ENCODE results near the gene SMG1. TPM values are rescaled to one million over a fixed set of nuclear protein-coding genes. Genes with fewer than 3 reads are reported as not detected.
A peak's percentile ranks its signal among the peaks of the same experiment; 100 is the strongest.
"Not testable (repeated sequence)": the region's sequence is repeated elsewhere in the genome, so short reads cannot be mapped to it uniquely, and the experiment has no call there.

The SMG1 gene
- total and polyA plus RNA-seq, 10 of the 15 experiments (the other 5 are each of a cell fraction or from before 2014, with no cell fraction given) = 3.9 to 66.7 (median 37.0) TPM

DNA sequence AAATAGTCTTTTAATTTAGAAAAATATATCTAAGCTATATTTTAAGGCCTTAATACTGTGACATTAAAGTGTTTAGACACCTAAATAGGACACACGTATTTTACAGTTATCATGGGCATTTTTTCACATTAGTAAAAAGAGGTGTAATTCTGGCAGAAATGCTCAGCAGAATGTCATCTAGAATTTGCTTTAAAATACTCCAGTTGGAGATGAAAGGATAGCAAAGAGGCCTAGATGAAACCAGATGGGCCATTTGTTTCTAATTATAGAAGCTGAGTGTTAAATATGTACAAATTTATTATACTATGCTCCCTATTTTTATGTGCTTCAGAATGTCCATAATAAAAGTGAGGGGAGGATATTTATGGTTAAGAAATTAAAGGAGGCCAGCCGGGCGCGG lies 48.5 kb downstream of the SMG1 start:
- H3K4me1 ChIP-seq (ENCODE audit: control insufficient read depth, insufficient read depth, low read length); H3K36me3 ChIP-seq (ENCODE audit: control insufficient read depth in 2 of 2, insufficient read depth in 2 of 2, low read length in 1 of 2); FAIRE-seq; H3K9me3 ChIP-seq (replicated peaks; ENCODE audit: control insufficient read depth, insufficient read depth, low read length); H2AFZ ChIP-seq (ENCODE audit: control insufficient read depth, low read depth, low read length); intact Hi-C loops (cut with micrococcal nuclease; ENCODE audit: unreplicated experiment); H3K4me2 ChIP-seq (ENCODE audit: control insufficient read depth, insufficient read depth); DNase-seq (ENCODE audit: low read depth, low spot score); BruUV-seq (replicated peaks); RAD21 ChIA-PET (ENCODE audit: unreplicated experiment); in situ Hi-C loops (cut with MboI); CTCF ChIA-PET; SMC1A ChIA-PET (ENCODE audit: uncharacterized antibody, unreplicated experiment); H3K4me3 ChIP-seq; H3K9ac ChIP-seq (ENCODE audit: control insufficient read depth, insufficient read depth, low read length); ATAC-seq; POLR2A ChIA-PET; H4K20me1 ChIP-seq (ENCODE audit: control insufficient read depth, insufficient read depth); H3K79me2 ChIP-seq (ENCODE audit: control insufficient read depth, insufficient read depth, low read length); H3K27me3 ChIP-seq (replicated peaks in 1 of 2; ENCODE audit: control insufficient read depth in 2 of 2, insufficient read depth in 2 of 2, low read length in 1 of 2); H3K27ac ChIP-seq (ENCODE audit: control insufficient read depth, insufficient read depth): not testable (repeated sequence)
- WGBS (ENCODE audit: insufficient coverage, insufficient replicate concordance, low lambda C conversion rate, missing lambda C conversion rate) = over 99% methylated on average over 4 of the region's 4 CpGs

GRCh38 chr16:18877259-18877658 lies 48.9 kb downstream of the SMG1 start:
- H3K79me2 ChIP-seq (ENCODE audit: control insufficient read depth, insufficient read depth, low read length); H3K36me3 ChIP-seq (ENCODE audit: control insufficient read depth in 2 of 2, insufficient read depth in 2 of 2, low read length in 1 of 2); DNase-seq (ENCODE audit: low read depth, low spot score); H3K4me3 ChIP-seq; H3K27ac ChIP-seq (ENCODE audit: control insufficient read depth, insufficient read depth); SMC1A ChIA-PET (ENCODE audit: uncharacterized antibody, unreplicated experiment); in situ Hi-C loops (cut with MboI); H3K4me1 ChIP-seq (ENCODE audit: control insufficient read depth, insufficient read depth, low read length); CTCF ChIA-PET; POLR2A ChIA-PET; RAD21 ChIA-PET (ENCODE audit: unreplicated experiment); H2AFZ ChIP-seq (ENCODE audit: control insufficient read depth, low read depth, low read length); H3K4me2 ChIP-seq (ENCODE audit: control insufficient read depth, insufficient read depth); H4K20me1 ChIP-seq (ENCODE audit: control insufficient read depth, insufficient read depth); ATAC-seq; intact Hi-C loops (cut with micrococcal nuclease; ENCODE audit: unreplicated experiment); BruUV-seq (replicated peaks); FAIRE-seq; H3K27me3 ChIP-seq (replicated peaks in 1 of 2; ENCODE audit: control insufficient read depth in 2 of 2, insufficient read depth in 2 of 2, low read length in 1 of 2); H3K9ac ChIP-seq (ENCODE audit: control insufficient read depth, insufficient read depth, low read length); H3K9me3 ChIP-seq (replicated peaks; ENCODE audit: control insufficient read depth, insufficient read depth, low read length): not testable (repeated sequence)
- TF ChIP-seq MTA2 (IDR thresholded peaks at IDR 0.05; ENCODE audit: low read depth) = peak; percentile 44; the same call in 1 of the 2 replicates
- peak; percentile 39 to 55; a peak in 3 of 4 replicates for TF ChIP-seq IKZF2 (IDR thresholded peaks at IDR 0.05)
- TF ChIP-seq SPI1 (IDR thresholded peaks at IDR 0.05; ENCODE audit: borderline replicate concordance, insufficient read depth, low read depth, low read length) = peak; percentile 70; the same call in 1 of the 2 replicates
- TF ChIP-seq, protein P1, sequence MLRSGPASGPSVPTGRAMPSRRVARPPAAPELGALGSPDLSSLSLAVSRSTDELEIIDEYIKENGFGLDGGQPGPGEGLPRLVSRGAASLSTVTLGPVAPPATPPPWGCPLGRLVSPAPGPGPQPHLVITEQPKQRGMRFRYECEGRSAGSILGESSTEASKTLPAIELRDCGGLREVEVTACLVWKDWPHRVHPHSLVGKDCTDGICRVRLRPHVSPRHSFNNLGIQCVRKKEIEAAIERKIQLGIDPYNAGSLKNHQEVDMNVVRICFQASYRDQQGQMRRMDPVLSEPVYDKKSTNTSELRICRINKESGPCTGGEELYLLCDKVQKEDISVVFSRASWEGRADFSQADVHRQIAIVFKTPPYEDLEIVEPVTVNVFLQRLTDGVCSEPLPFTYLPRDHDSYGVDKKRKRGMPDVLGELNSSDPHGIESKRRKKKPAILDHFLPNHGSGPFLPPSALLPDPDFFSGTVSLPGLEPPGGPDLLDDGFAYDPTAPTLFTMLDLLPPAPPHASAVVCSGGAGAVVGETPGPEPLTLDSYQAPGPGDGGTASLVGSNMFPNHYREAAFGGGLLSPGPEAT (IDR thresholded peaks at IDR 0.05; ENCODE audit: low read depth) = 0 out of 2 replicates have a peak, but pooled peaks have one; percentile 33
- WGBS (ENCODE audit: insufficient coverage, insufficient replicate concordance, low lambda C conversion rate, missing lambda C conversion rate) = 69% methylated on average over 4 of the region's 4 CpGs

GRCh38 chr16:18876301-18876700 lies 49.9 kb downstream of the SMG1 start:
- H3K4me3 ChIP-seq; FAIRE-seq; ATAC-seq; CTCF ChIA-PET; H3K9me3 ChIP-seq (replicated peaks; ENCODE audit: control insufficient read depth, insufficient read depth, low read length); H3K4me1 ChIP-seq (ENCODE audit: control insufficient read depth, insufficient read depth, low read length); SMC1A ChIA-PET (ENCODE audit: uncharacterized antibody, unreplicated experiment); H3K36me3 ChIP-seq (ENCODE audit: control insufficient read depth in 2 of 2, insufficient read depth in 2 of 2, low read length in 1 of 2); H3K79me2 ChIP-seq (ENCODE audit: control insufficient read depth, insufficient read depth, low read length); intact Hi-C loops (cut with micrococcal nuclease; ENCODE audit: unreplicated experiment); H3K27ac ChIP-seq (ENCODE audit: control insufficient read depth, insufficient read depth); POLR2A ChIA-PET; BruUV-seq (replicated peaks); RAD21 ChIA-PET (ENCODE audit: unreplicated experiment); H3K4me2 ChIP-seq (ENCODE audit: control insufficient read depth, insufficient read depth); H4K20me1 ChIP-seq (ENCODE audit: control insufficient read depth, insufficient read depth); H3K9ac ChIP-seq (ENCODE audit: control insufficient read depth, insufficient read depth, low read length); H2AFZ ChIP-seq (ENCODE audit: control insufficient read depth, low read depth, low read length); in situ Hi-C loops (cut with MboI); H3K27me3 ChIP-seq (replicated peaks in 1 of 2; ENCODE audit: control insufficient read depth in 2 of 2, insufficient read depth in 2 of 2, low read length in 1 of 2); DNase-seq (ENCODE audit: low read depth, low spot score): not testable (repeated sequence)
- WGBS (ENCODE audit: insufficient coverage, insufficient replicate concordance, low lambda C conversion rate, missing lambda C conversion rate) = over 99% methylated on average over 5 of the region's 5 CpGs

All from GM12878 (cell line).